ENCODE results near the gene TTC1.
A peak's percentile ranks its signal among the peaks of the same experiment; 100 is the strongest.
"Not testable (repeated sequence)": the region's sequence is repeated elsewhere in the genome, so short reads cannot be mapped to it uniquely, and the experiment has no call there.

Gene TTC1

DNA sequence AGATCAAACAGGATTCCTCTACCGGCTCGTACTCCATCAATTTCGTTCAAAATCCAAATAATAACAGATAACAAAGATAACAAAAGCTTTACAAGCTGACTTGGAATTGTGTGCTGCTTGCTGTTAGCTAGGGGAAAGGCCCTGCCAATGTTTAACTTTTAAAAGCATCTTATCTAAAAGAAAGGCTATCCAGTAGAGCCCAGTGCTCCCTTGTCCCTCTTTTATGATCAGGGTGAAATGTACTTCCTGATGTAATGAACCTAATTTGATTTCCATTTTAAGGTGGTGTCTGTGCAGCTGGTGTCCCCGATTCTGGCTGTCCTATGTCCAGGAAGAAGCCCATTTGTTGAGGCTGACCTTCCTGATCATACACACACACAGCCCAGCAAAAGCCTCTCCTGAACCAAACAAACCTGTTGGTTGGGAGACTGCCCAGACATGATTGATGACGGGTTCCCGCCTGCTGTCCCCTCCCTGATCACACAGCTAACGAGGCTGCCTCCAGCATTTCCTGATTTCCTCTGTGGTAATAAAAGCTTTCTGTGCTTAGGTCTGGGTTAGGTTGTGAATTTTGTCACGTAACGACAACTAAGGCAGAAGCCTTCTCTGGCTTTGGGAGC is 56.2 kb downstream of the TTC1 start:
- H3K9me3 ChIP-seq (ENCODE audit: control extremely low read depth in 1 of 5, control insufficient read depth in 4 of 5, insufficient read depth in 2 of 5, low read depth in 1 of 5, low read length in 4 of 5) = no peaks in the 10 kb centered on the region
- peak in 1 of 3 donors; percentile 3 for DNase-seq
- H3K4me3 ChIP-seq (ENCODE audit: control insufficient read depth in 1 of 7, extremely low read depth in 1 of 7, insufficient read depth in 4 of 7, low read depth in 2 of 7, low read length in 6 of 7) = no peak overlapping the region
- ChIA-PET POLR2A (interaction anchor here (0.6 kb wide), 1 partner anchor 65 kb away, joined by 4 read pairs; no protein-coding TSS in a partner anchor), CTCF (interaction anchor here (2.7 kb wide), 1 partner anchor 15 kb away, joined by 12 read pairs; no protein-coding TSS in a partner anchor)
- 28% methylated on average over 3 of the region's 9 CpGs for WGBS (ENCODE audit: insufficient coverage)
- no peaks in the 10 kb centered on the region for H3K27me3 ChIP-seq (replicated peaks in 2 of 5; ENCODE audit: control insufficient read depth in 4 of 5, insufficient read depth in 5 of 5, low read length in 4 of 5)
- H3K36me3 ChIP-seq (ENCODE audit: control insufficient read depth in 4 of 4, insufficient read depth in 4 of 4, low read length in 3 of 4) = peaks cover 10 to 41% (median 22%) of the 10 kb centered on the region in 4 experiments
- H3K27ac ChIP-seq (ENCODE audit: insufficient read depth in 1 of 2, low read depth in 1 of 2, low read length in 2 of 2, poor library complexity in 1 of 2, severe bottlenecking in 2 of 2) = no peak overlapping the region
- H3K4me1 ChIP-seq (ENCODE audit: control extremely low read depth in 1 of 4, control insufficient read depth in 4 of 4, insufficient read depth in 4 of 4, low read length in 3 of 4) = peaks cover 0 to 6% (median 0%) of the 10 kb centered on the region in 4 experiments

DNA sequence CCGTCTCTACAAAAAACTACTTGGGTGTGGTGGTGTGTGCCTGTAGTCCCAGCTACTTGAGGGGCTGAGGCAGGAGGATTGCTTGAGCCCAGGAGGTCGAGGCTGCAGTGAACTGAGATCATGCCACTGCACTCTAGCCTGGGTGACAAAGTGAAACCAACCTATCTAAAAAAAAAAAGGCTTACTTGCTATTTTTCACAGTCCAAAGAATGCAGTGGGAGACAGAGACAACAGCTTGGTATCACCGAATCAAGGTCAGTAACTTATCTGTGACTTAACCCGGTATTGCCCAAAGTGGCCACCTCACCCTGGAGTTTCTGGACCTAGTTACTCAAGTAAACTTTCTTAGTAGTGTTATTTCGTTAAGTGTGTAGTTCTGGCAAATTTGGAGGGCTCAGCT is 60.2 kb downstream of the TTC1 start:
- DNase-seq; POLR2A ChIA-PET; H3K4me3 ChIP-seq (ENCODE audit: control insufficient read depth in 1 of 7, extremely low read depth in 1 of 7, insufficient read depth in 4 of 7, low read depth in 2 of 7, low read length in 6 of 7); H3K27ac ChIP-seq (ENCODE audit: insufficient read depth in 1 of 2, low read depth in 1 of 2, low read length in 2 of 2, poor library complexity in 1 of 2, severe bottlenecking in 2 of 2); H3K9me3 ChIP-seq (ENCODE audit: control extremely low read depth in 1 of 5, control insufficient read depth in 4 of 5, insufficient read depth in 2 of 5, low read depth in 1 of 5, low read length in 4 of 5); H3K27me3 ChIP-seq (replicated peaks in 2 of 5; ENCODE audit: control insufficient read depth in 4 of 5, insufficient read depth in 5 of 5, low read length in 4 of 5): not testable (repeated sequence)
- peaks cover 8 to 17% (median 13%) of the 10 kb centered on the region in 4 experiments for H3K4me1 ChIP-seq (ENCODE audit: control extremely low read depth in 1 of 4, control insufficient read depth in 4 of 4, insufficient read depth in 4 of 4, low read length in 3 of 4)
- CTCF ChIA-PET = interaction anchor here (0.6 to 1.3 kb wide), 3 partner anchors 12 to 321 kb away, joined by 4 to 5 read pairs (median 4); no protein-coding TSS in a partner anchor
- H3K36me3 ChIP-seq (ENCODE audit: control insufficient read depth in 4 of 4, insufficient read depth in 4 of 4, low read length in 3 of 4) = peaks cover 5 to 17% (median 8%) of the 10 kb centered on the region in 4 experiments
- 100% methylated on average over 3 of the region's 5 CpGs for WGBS (ENCODE audit: insufficient coverage)

DNA sequence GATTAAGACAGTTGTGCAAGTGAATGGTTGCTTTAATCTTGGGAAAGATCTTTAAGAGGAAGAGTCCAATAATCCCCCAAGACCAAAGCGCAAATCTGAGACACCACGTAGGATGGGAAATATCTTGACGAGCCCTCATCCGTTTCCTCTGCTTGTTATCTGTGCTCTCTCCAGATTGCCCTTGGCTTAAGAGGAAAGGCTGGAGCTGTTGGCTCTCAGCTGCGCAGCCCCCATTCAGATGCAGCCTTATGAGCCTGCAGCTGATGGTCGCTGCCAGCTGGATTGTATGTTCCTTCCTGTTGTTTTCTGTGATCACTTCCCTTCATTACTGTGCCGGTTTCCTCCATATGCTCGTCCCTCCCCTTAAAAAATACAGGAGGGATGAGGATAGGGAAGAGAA is 62.6 kb downstream of the TTC1 start:
- POLR2A ChIA-PET = no interaction called here
- DNase-seq = peak in 2 of 3 donors; percentile 35 to 44
- no peaks in the 10 kb centered on the region for H3K9me3 ChIP-seq (ENCODE audit: control extremely low read depth in 1 of 5, control insufficient read depth in 4 of 5, insufficient read depth in 2 of 5, low read depth in 1 of 5, low read length in 4 of 5)
- H3K36me3 ChIP-seq (ENCODE audit: control insufficient read depth in 4 of 4, insufficient read depth in 4 of 4, low read length in 3 of 4) = peaks cover 0 to 2% (median 0%) of the 10 kb centered on the region in 4 experiments
- peaks cover 8 to 15% (median 11%) of the 10 kb centered on the region in 4 experiments for H3K4me1 ChIP-seq (ENCODE audit: control extremely low read depth in 1 of 4, control insufficient read depth in 4 of 4, insufficient read depth in 4 of 4, low read length in 3 of 4)
- WGBS (ENCODE audit: insufficient coverage) = 17% methylated on average over 4 of the region's 8 CpGs
- H3K27ac ChIP-seq (ENCODE audit: insufficient read depth in 1 of 2, low read depth in 1 of 2, low read length in 2 of 2, poor library complexity in 1 of 2, severe bottlenecking in 2 of 2) = no peak overlapping the region
- H3K4me3 ChIP-seq (ENCODE audit: control insufficient read depth in 1 of 7, extremely low read depth in 1 of 7, insufficient read depth in 4 of 7, low read depth in 2 of 7, low read length in 6 of 7) = peak overlapping the region in 1 of 7 experiments; percentile 4
- no peaks in the 10 kb centered on the region for H3K27me3 ChIP-seq (replicated peaks in 2 of 5; ENCODE audit: control insufficient read depth in 4 of 5, insufficient read depth in 5 of 5, low read length in 4 of 5)
- CTCF ChIA-PET = interaction anchor here (1.0 to 3.1 kb wide), 6 partner anchors 9 to 322 kb away, joined by 3 to 20 read pairs (median 4); no protein-coding TSS in a partner anchor

DNA sequence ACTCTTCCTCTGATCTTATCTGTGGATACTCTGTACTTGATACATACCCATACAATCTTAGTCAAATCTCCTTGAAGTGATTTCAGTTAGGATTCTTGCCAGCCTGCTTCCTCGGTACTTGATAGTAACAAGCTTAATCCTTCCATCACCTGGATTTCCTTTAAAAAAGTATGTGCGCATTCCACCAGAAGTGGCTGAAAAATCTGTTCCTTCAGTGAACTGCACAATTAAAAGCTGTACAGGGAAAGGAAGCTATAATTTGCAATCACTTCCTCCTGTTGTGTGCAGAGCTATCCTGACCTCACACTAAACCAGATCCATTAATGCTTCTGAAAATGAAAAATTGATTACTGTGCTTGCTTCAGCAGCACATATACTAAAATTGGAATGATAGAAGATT is 63.0 kb downstream of the TTC1 start:
- CTCF ChIA-PET = interaction anchor here (1.0 to 3.1 kb wide), 6 partner anchors 9 to 322 kb away, joined by 3 to 20 read pairs (median 4); no protein-coding TSS in a partner anchor
- DNase-seq = peak in 2 of 3 donors; percentile 5 to 7
- WGBS (ENCODE audit: insufficient coverage) = 5% methylated on average over 2 of the region's 2 CpGs
- no peaks in the 10 kb centered on the region for H3K9me3 ChIP-seq (ENCODE audit: control extremely low read depth in 1 of 5, control insufficient read depth in 4 of 5, insufficient read depth in 2 of 5, low read depth in 1 of 5, low read length in 4 of 5)
- peaks cover 8 to 15% (median 11%) of the 10 kb centered on the region in 4 experiments for H3K4me1 ChIP-seq (ENCODE audit: control extremely low read depth in 1 of 4, control insufficient read depth in 4 of 4, insufficient read depth in 4 of 4, low read length in 3 of 4)
- POLR2A ChIA-PET = no interaction called here
- no peak overlapping the region for H3K4me3 ChIP-seq (ENCODE audit: control insufficient read depth in 1 of 7, extremely low read depth in 1 of 7, insufficient read depth in 4 of 7, low read depth in 2 of 7, low read length in 6 of 7)
- H3K27ac ChIP-seq (ENCODE audit: insufficient read depth in 1 of 2, low read depth in 1 of 2, low read length in 2 of 2, poor library complexity in 1 of 2, severe bottlenecking in 2 of 2) = no peak overlapping the region
- H3K36me3 ChIP-seq (ENCODE audit: control insufficient read depth in 4 of 4, insufficient read depth in 4 of 4, low read length in 3 of 4) = peaks cover 0 to 3% (median 0%) of the 10 kb centered on the region in 4 experiments
- no peaks in the 10 kb centered on the region for H3K27me3 ChIP-seq (replicated peaks in 2 of 5; ENCODE audit: control insufficient read depth in 4 of 5, insufficient read depth in 5 of 5, low read length in 4 of 5)

DNA sequence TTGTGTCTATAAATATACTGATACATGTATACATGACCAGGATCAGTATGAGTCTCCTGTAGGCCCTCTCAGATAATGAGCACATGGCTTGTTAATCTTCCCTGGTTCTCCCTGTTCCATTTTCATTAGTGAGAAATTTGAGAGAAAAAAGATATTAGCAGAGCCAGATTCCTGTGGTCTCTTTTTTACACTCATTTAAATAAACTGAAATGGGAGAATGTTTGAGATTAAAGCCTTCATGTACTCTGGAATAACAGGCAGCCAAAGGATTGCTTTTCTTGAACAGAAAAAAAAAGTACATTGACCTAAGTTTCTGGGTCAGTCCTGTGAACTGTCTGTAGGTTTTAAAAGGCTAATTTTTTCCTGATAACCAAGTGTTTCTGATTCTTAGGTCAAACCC is 66.1 kb downstream of the TTC1 start:
- Histone ChIP-seq H3K4me1 (ENCODE audit: control extremely low read depth in 1 of 4, control insufficient read depth in 4 of 4, insufficient read depth in 4 of 4, low read length in 3 of 4) (peaks cover 8 to 15% (median 11%) of the 10 kb centered on the region in 4 experiments), H3K4me3 (ENCODE audit: control insufficient read depth in 1 of 7, extremely low read depth in 1 of 7, insufficient read depth in 4 of 7, low read depth in 2 of 7, low read length in 6 of 7) (no peak overlapping the region), H3K27me3 (replicated peaks in 2 of 5; ENCODE audit: control insufficient read depth in 4 of 5, insufficient read depth in 5 of 5, low read length in 4 of 5) (no peaks in the 10 kb centered on the region), H3K9me3 (ENCODE audit: control extremely low read depth in 1 of 5, control insufficient read depth in 4 of 5, insufficient read depth in 2 of 5, low read depth in 1 of 5, low read length in 4 of 5) (no peaks in the 10 kb centered on the region), H3K27ac (ENCODE audit: insufficient read depth in 1 of 2, low read depth in 1 of 2, low read length in 2 of 2, poor library complexity in 1 of 2, severe bottlenecking in 2 of 2) (no peak overlapping the region), H3K36me3 (ENCODE audit: control insufficient read depth in 4 of 4, insufficient read depth in 4 of 4, low read length in 3 of 4) (peaks cover 0 to 14% (median 3%) of the 10 kb centered on the region in 4 experiments)
- DNase-seq = no peak
- ChIA-PET POLR2A (no interaction called here), CTCF (no interaction called here)

DNA sequence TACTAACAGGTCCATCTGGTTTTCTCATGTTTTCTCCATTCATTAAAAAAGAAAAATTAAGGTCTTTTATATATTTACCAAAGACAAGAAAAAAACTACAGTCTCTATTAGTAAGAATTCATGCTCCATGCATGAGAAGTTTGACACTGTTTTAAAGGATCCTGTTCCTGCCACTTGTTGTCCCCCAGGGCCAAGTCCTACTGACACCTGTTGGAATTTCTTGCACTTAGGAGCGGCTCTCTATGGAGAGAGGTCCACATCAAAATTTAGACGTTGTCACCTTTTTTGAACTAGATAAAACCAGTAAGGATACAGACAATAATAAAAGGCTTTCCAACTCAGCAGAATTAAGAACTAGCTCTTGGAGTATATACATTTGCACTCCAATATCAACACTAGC is 68.1 kb downstream of the TTC1 start:
- CTCF ChIA-PET = interaction anchor here (0.6 to 1.7 kb wide), 2 partner anchors 42 to 268 kb away, joined by 3 to 5 read pairs; no protein-coding TSS in a partner anchor

DNA sequence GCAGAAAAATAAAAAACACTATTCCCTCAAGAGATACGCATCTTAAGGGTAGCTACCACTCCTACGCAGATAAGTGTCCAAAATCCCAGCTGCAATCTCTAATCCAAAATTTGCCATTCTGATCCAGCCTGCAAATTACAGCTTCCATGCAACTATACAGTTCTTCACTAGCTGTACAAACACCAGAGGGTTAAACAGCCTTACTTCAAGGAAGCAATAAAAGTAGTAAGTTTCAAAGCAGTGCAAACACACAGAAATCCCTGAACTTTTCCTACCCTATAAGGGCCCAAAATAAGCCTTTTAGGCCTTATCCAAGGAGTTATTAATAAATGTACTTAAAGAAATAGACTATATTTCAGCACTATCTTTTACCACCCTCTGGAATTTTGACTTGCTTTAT is 70.8 kb downstream of the TTC1 start:
- Histone ChIP-seq H3K27ac (ENCODE audit: insufficient read depth in 1 of 2, low read depth in 1 of 2, low read length in 2 of 2, poor library complexity in 1 of 2, severe bottlenecking in 2 of 2) (no peak overlapping the region), H3K4me3 (ENCODE audit: control insufficient read depth in 1 of 7, extremely low read depth in 1 of 7, insufficient read depth in 4 of 7, low read depth in 2 of 7, low read length in 6 of 7) (no peak overlapping the region), H3K4me1 (ENCODE audit: control extremely low read depth in 1 of 4, control insufficient read depth in 4 of 4, insufficient read depth in 4 of 4, low read length in 3 of 4) (no peaks in the 10 kb centered on the region), H3K36me3 (ENCODE audit: control insufficient read depth in 4 of 4, insufficient read depth in 4 of 4, low read length in 3 of 4) (peaks cover 0 to 14% (median 3%) of the 10 kb centered on the region in 4 experiments), H3K27me3 (replicated peaks in 2 of 5; ENCODE audit: control insufficient read depth in 4 of 5, insufficient read depth in 5 of 5, low read length in 4 of 5) (no peaks in the 10 kb centered on the region), H3K9me3 (ENCODE audit: control extremely low read depth in 1 of 5, control insufficient read depth in 4 of 5, insufficient read depth in 2 of 5, low read depth in 1 of 5, low read length in 4 of 5) (no peaks in the 10 kb centered on the region)
- no peak for DNase-seq
- WGBS (ENCODE audit: insufficient coverage) = 100% methylated on average over 2 of the region's 2 CpGs
- POLR2A ChIA-PET = interaction anchor here (0.6 kb wide), 1 partner anchor 12 kb away, joined by 3 read pairs; no protein-coding TSS in a partner anchor
- CTCF ChIA-PET = interaction anchor here (1.0 to 3.2 kb wide), 8 partner anchors 8 to 314 kb away, joined by 3 to 20 read pairs (median 7); partner anchors contain the start of gene FABP6

More for the DNA sequence above, 68.1 kb downstream of the TTC1 start:
- Histone ChIP-seq H3K36me3 (ENCODE audit: control insufficient read depth in 4 of 4, insufficient read depth in 4 of 4, low read length in 3 of 4) (peaks cover 0 to 14% (median 3%) of the 10 kb centered on the region in 4 experiments), H3K4me3 (ENCODE audit: control insufficient read depth in 1 of 7, extremely low read depth in 1 of 7, insufficient read depth in 4 of 7, low read depth in 2 of 7, low read length in 6 of 7) (no peak overlapping the region), H3K4me1 (ENCODE audit: control extremely low read depth in 1 of 4, control insufficient read depth in 4 of 4, insufficient read depth in 4 of 4, low read length in 3 of 4) (peaks cover 0 to 4% (median 2%) of the 10 kb centered on the region in 4 experiments), H3K9me3 (ENCODE audit: control extremely low read depth in 1 of 5, control insufficient read depth in 4 of 5, insufficient read depth in 2 of 5, low read depth in 1 of 5, low read length in 4 of 5) (no peaks in the 10 kb centered on the region), H3K27me3 (replicated peaks in 2 of 5; ENCODE audit: control insufficient read depth in 4 of 5, insufficient read depth in 5 of 5, low read length in 4 of 5) (no peaks in the 10 kb centered on the region), H3K27ac (ENCODE audit: insufficient read depth in 1 of 2, low read depth in 1 of 2, low read length in 2 of 2, poor library complexity in 1 of 2, severe bottlenecking in 2 of 2) (no peak overlapping the region)
- POLR2A ChIA-PET = no interaction called here
- no peak for DNase-seq
- WGBS (ENCODE audit: insufficient coverage) = no CpG with 5 or more reads among the region's 2 CpGs
